ENCODE measurements around the gene SMARCA4. TPM values are rescaled to one million over a fixed set of nuclear protein-coding genes. Genes with fewer than 3 reads are reported as not detected.

The SMARCA4 gene
- total RNA-seq, 4 donors from 2014 or later, result 81.9 to 460 (median 118) TPM

DNA sequence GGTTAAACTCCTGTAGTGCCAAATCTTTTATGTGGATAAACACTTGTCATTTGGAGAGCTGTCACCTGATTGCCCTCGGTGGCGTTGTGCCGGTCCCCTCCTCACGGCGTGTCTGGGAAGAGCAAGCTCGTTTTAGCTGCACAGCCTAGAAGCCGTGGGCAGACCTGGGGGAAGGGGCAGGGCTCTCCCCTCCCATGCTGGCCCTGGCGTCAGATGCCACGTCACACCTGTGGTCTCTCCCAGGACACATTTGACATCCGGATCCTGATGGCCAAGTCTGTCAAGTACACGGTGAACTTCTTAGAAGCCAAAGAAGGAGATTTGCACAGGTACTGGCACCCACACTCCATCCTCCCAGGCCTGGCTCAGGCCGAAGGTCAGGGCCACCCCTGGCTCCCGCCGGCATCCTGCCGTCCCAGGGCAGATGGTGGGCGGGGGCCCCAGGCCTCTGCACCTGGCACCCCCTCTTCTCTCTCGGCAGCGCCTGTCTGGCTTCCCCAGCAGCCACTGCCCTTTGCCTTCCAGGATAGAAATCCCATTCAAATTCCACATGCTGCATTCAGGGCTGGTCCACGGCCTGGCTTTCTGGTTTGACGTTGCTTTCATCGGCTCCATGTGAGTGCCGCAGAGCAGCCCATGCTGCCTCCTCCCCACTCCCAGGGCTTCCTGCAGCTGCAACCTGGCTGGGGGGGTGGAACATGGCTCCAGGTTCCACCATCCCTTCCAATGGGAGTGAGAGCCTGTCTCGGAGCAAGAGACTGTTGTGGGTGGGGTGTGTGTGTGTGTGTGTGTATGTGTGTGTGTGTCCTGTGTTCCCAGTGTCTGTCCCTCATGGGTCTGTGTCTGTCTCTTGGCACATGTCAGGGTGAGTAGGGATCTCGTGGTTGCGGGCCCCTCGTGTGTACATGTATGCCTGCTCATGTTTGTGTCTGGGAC, 41.2 kb upstream of the SMARCA4 start:
- Histone ChIP-seq H3K4me1 (no peaks in the 10 kb centered on the region), H3K36me3 (peaks cover 0 to 18% (median 6%) of the 10 kb centered on the region in 4 donors), H3K4me3 (no peak overlapping the region), H3K9me3 (no peaks in the 10 kb centered on the region), H3K27me3 (no peaks in the 10 kb centered on the region), H3K27ac (no peak overlapping the region)
- 83% methylated on average over 2 to 26 of the region's 26 CpGs for WGBS, 2 donors (ENCODE audit: low coverage in 1 of 2)
- no peak for DNase-seq
- TF ChIP-seq POLR2A (IDR thresholded peaks at IDR 0.05) (no peak), POLR2AphosphoS5 (IDR thresholded peaks at IDR 0.05) (no peak), EP300 (IDR thresholded peaks at IDR 0.05; ENCODE audit: low read depth) (no peak)
- TF ChIP-seq, protein P1, sequence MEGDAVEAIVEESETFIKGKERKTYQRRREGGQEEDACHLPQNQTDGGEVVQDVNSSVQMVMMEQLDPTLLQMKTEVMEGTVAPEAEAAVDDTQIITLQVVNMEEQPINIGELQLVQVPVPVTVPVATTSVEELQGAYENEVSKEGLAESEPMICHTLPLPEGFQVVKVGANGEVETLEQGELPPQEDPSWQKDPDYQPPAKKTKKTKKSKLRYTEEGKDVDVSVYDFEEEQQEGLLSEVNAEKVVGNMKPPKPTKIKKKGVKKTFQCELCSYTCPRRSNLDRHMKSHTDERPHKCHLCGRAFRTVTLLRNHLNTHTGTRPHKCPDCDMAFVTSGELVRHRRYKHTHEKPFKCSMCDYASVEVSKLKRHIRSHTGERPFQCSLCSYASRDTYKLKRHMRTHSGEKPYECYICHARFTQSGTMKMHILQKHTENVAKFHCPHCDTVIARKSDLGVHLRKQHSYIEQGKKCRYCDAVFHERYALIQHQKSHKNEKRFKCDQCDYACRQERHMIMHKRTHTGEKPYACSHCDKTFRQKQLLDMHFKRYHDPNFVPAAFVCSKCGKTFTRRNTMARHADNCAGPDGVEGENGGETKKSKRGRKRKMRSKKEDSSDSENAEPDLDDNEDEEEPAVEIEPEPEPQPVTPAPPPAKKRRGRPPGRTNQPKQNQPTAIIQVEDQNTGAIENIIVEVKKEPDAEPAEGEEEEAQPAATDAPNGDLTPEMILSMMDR (IDR thresholded peaks at IDR 0.05), result no peak
- intact Hi-C loops (cut with DNase I; ENCODE audit: low total_unique reads), result loop anchor here (10.0 kb wide), 1 partner anchor 45 kb away; the partner anchor contains the start of gene CARM1
- in situ Hi-C loops (cut with MboI; ENCODE audit: low pct_ligation_motif_present in 1 of 4, low pct_unique_long_range_greater_than_20kb in 1 of 4, low sequenced_read_pairs in 3 of 4), result no loop called here

GRCh38 chr19:10920288-10920655, 40.6 kb upstream of the SMARCA4 start:
- Histone ChIP-seq H3K27me3 (no peaks in the 10 kb centered on the region), H3K4me3 (no peak overlapping the region), H3K9me3 (no peaks in the 10 kb centered on the region), H3K27ac (no peak overlapping the region), H3K4me1 (no peaks in the 10 kb centered on the region), H3K36me3 (peaks cover 0 to 18% (median 6%) of the 10 kb centered on the region in 4 donors)
- intact Hi-C loops (cut with DNase I; ENCODE audit: low total_unique reads) (loop anchor here (10.0 kb wide), 1 partner anchor 45 kb away; the partner anchor contains the start of gene CARM1), in situ Hi-C loops (cut with MboI; ENCODE audit: low pct_ligation_motif_present in 1 of 4, low pct_unique_long_range_greater_than_20kb in 1 of 4, low sequenced_read_pairs in 3 of 4) (no loop called here)
- DNase-seq, result no peak
- TF ChIP-seq POLR2A (IDR thresholded peaks at IDR 0.05) (no peak), POLR2AphosphoS5 (IDR thresholded peaks at IDR 0.05) (no peak), EP300 (IDR thresholded peaks at IDR 0.05; ENCODE audit: low read depth) (no peak)
- TF ChIP-seq, protein P1 (IDR thresholded peaks at IDR 0.05), result no peak
- 95% methylated on average over 10 of the region's 10 CpGs; no CpG with 5 or more reads in 1 of the 2 donors for WGBS, 2 donors (ENCODE audit: low coverage in 1 of 2)

DNA sequence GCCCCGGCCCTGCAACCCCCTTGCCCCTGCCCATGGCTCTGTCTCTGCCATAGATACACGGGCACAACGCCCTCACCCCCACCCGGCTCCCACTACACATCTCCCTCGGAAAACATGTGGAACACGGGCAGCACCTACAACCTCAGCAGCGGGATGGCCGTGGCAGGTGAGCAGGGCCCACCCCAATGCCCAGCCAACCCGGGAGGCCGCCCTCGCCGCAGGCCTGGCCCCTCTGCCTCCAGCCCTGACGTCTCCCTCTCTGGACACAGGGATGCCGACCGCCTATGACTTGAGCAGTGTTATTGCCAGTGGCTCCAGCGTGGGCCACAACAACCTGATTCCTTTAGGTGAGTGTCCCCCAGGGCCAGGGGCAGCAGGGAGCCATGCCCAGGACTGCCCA, 40.0 kb upstream of the SMARCA4 start:
- DNase-seq, result no peak
- intact Hi-C loops (cut with DNase I; ENCODE audit: low total_unique reads), result loop anchor here (10.0 kb wide), 1 partner anchor 46 kb away; the partner anchor contains the start of gene CARM1
- Histone ChIP-seq H3K9me3 (no peaks in the 10 kb centered on the region), H3K36me3 (peaks cover 0 to 18% (median 6%) of the 10 kb centered on the region in 4 donors), H3K27ac (no peak overlapping the region), H3K4me3 (no peak overlapping the region), H3K27me3 (no peaks in the 10 kb centered on the region), H3K4me1 (no peaks in the 10 kb centered on the region)
- in situ Hi-C loops (cut with MboI; ENCODE audit: low pct_ligation_motif_present in 1 of 4, low pct_unique_long_range_greater_than_20kb in 1 of 4, low sequenced_read_pairs in 3 of 4), result no loop called here
- WGBS, 2 donors (ENCODE audit: low coverage in 1 of 2), result 83% methylated on average over 16 of the region's 16 CpGs; no CpG with 5 or more reads in 1 of the 2 donors
- TF ChIP-seq POLR2AphosphoS5 (IDR thresholded peaks at IDR 0.05) (no peak), POLR2A (IDR thresholded peaks at IDR 0.05) (no peak), EP300 (IDR thresholded peaks at IDR 0.05; ENCODE audit: low read depth) (no peak)
- TF ChIP-seq, protein P1 (IDR thresholded peaks at IDR 0.05), result no peak

- TF ChIP-seq, protein P1 (IDR thresholded peaks at IDR 0.05), result no peak
- no peak for TF ChIP-seq EP300 (IDR thresholded peaks at IDR 0.05; ENCODE audit: low read depth)
- no peak for TF ChIP-seq POLR2AphosphoS5 (IDR thresholded peaks at IDR 0.05)
- TF ChIP-seq POLR2A (IDR thresholded peaks at IDR 0.05), result no peak
- intact Hi-C loops (cut with DNase I; ENCODE audit: low total_unique reads), result loop anchor here (10.0 kb wide), 1 partner anchor 47 kb away; the partner anchor contains the start of gene CARM1
- 89% methylated on average over 43 of the region's 43 CpGs; no CpG with 5 or more reads in 1 of the 2 donors for WGBS, 2 donors (ENCODE audit: low coverage in 1 of 2)
- Histone ChIP-seq H3K4me3 (no peak overlapping the region), H3K36me3 (peaks cover 0 to 18% (median 6%) of the 10 kb centered on the region in 4 donors), H3K27ac (no peak overlapping the region), H3K4me1 (no peaks in the 10 kb centered on the region), H3K9me3 (no peaks in the 10 kb centered on the region), H3K27me3 (no peaks in the 10 kb centered on the region)
- in situ Hi-C loops (cut with MboI; ENCODE audit: low pct_ligation_motif_present in 1 of 4, low pct_unique_long_range_greater_than_20kb in 1 of 4, low sequenced_read_pairs in 3 of 4), result no loop called here
- no peak for DNase-seq
These were observed 39.5 kb upstream of the SMARCA4 start for GRCh38 chr19:10921199-10921909.
